Mesenteric fat pad (tissue), 1 donor: ENCODE measurements around the gene CHST11. TPM values are rescaled to one million over a fixed set of nuclear protein-coding genes. Genes with fewer than 3 reads are reported as not detected.
A peak's percentile ranks its signal among the peaks of the same experiment; 100 is the strongest.

Source experiments
- DNase-seq: peaks from one replicate; pipeline ENCODE4 v3.0.0-alpha.2; 2020; ENCODE audit warnings: low spot score
- long read RNA-seq: library from polyadenylated mRNA; unstranded; transcript quantifications from one replicate; pipeline ENCODE4 v2.0.0, GENCODE V29; 2020
- total RNA-seq: library from RNA; stranded (reverse); fragmentation: NEBNext Ultra II Directional; extraction: Animal tissue kit (Norgen Biotek cat#: 25700); gene quantifications from one replicate; pipeline ENCODE4 v1.2.1, GENCODE V29; 2021
- donor health status: DM: yes; HTN: yes; CAD: no.

The CHST11 gene
- 15.4 TPM for total RNA-seq
- long read RNA-seq, full-length matches to known transcripts = 1 of 15 reads
- long read RNA-seq, partial matches to known transcripts = 0 of 15 reads
- long read RNA-seq, other reads (novel, unspliced or antisense) = 14 of 15 reads

GRCh38 chr12:104456417-104456949, at the start of gene CHST11:
CHST11 (plus strand) TSS chr12:104456948.
- DNase-seq = peak; percentile 93

- DNase-seq = no peak
Observed at GRCh38 chr12:104407438-104407837, 49.3 kb upstream of the CHST11 start.

- no peak for DNase-seq
Observed at GRCh38 chr12:104407922-104408321, 48.8 kb upstream of the CHST11 start.

- DNase-seq = no peak
Observed at GRCh38 chr12:104410326-104410725, 46.4 kb upstream of the CHST11 start.

- DNase-seq = no peak
Observed at GRCh38 chr12:104410786-104411185, 46.0 kb upstream of the CHST11 start.

- no peak for DNase-seq
Observed at GRCh38 chr12:104411826-104412641, 44.7 kb upstream of the CHST11 start.

- DNase-seq = no peak
Observed at GRCh38 chr12:104412681-104413080, 44.1 kb upstream of the CHST11 start.

- no peak for DNase-seq
Observed at GRCh38 chr12:104413330-104413729, 43.4 kb upstream of the CHST11 start.

GRCh38 chr12:104414581-104415341, 42.0 kb upstream of the CHST11 start:
- no peak for DNase-seq

- no peak for DNase-seq
Observed at GRCh38 chr12:104415342-104415980, 41.3 kb upstream of the CHST11 start.

GRCh38 chr12:104416136-104416535, 40.6 kb upstream of the CHST11 start:
- no peak for DNase-seq

- DNase-seq = no peak
Observed at GRCh38 chr12:104416585-104416984, 40.2 kb upstream of the CHST11 start.

GRCh38 chr12:104419717-104420116, 37.0 kb upstream of the CHST11 start:
- no peak for DNase-seq

- DNase-seq = no peak
Observed at GRCh38 chr12:104420868-104421267, 35.9 kb upstream of the CHST11 start.

GRCh38 chr12:104421343-104421742, 35.4 kb upstream of the CHST11 start:
- no peak for DNase-seq

GRCh38 chr12:104422441-104422840, 34.3 kb upstream of the CHST11 start:
- no peak for DNase-seq

- DNase-seq = no peak
Observed at GRCh38 chr12:104423273-104423672, 33.5 kb upstream of the CHST11 start.

GRCh38 chr12:104423809-104424208, 32.9 kb upstream of the CHST11 start:
- DNase-seq = no peak

GRCh38 chr12:104424955-104425354, 31.8 kb upstream of the CHST11 start:
- DNase-seq = no peak

GRCh38 chr12:104425614-104426013, 31.1 kb upstream of the CHST11 start:
- DNase-seq = no peak

- DNase-seq = no peak
Observed at GRCh38 chr12:104426926-104427546, 29.7 kb upstream of the CHST11 start.
